ENCODE measurements around the gene INO80B. TPM values are rescaled to one million over a fixed set of nuclear protein-coding genes. Genes with fewer than 3 reads are reported as not detected.

The INO80B gene
- polyA plus RNA-seq, 2 of the 4 experiments (the other 2 are of a cell fraction) = 19.9 to 74.6 TPM

GRCh38 chr2:74491648-74492544 lies 37.0 kb downstream of the INO80B start:
- TF ChIP-seq E2F6 (IDR thresholded peaks at IDR 0.05; ENCODE audit: borderline replicate concordance, low read depth) (no peak), CHD2 (IDR thresholded peaks at IDR 0.05; ENCODE audit: low read length, partially characterized antibody) (no peak)
- no peak overlapping the region for H3K4me2 ChIP-seq
- FAIRE-seq (no peak), ATAC-seq (no peak), DNase-seq (ENCODE audit: low read depth in 1 of 2, low spot score in 1 of 2) (no peak)
- no peaks in the 10 kb centered on the region for H3K9me3 ChIP-seq
- ChIA-PET CTCF (interaction anchor here (1.0 to 15.5 kb wide), 7 partner anchors 5 to 95 kb away, joined by 3 to 184 read pairs (median 29); partner anchors contain the start of genes CCDC142, DQX1, LBX2 and TTC31), POLR2A (no interaction called here)
- WGBS (ENCODE audit: missing lambda C conversion rate) = 88% methylated on average over 12 of the region's 12 CpGs
- no peak overlapping the region for H3K4me3 ChIP-seq
- H3K27ac ChIP-seq = no peak overlapping the region
- H3K4me1 ChIP-seq = no peaks in the 10 kb centered on the region

- H3K27ac ChIP-seq = no peak overlapping the region
- POLR2A ChIA-PET = interaction anchor here (0.8 to 1.0 kb wide), 3 partner anchors 11 to 22 kb away, joined by 3 read pairs; no protein-coding TSS in a partner anchor
- ATAC-seq = no peak
- no peak overlapping the region for H3K4me3 ChIP-seq
- no peak for DNase-seq (ENCODE audit: low read depth in 1 of 2, low spot score in 1 of 2)
- TF ChIP-seq ZSCAN20 (CRISPR knock-in tag; IDR thresholded peaks at IDR 0.05) (no peak), RNF2 (IDR thresholded peaks at IDR 0.05; ENCODE audit: borderline replicate concordance, low read depth) (no peak), RARB (CRISPR knock-in tag; IDR thresholded peaks at IDR 0.05) (no peak), POLR2A (IDR thresholded peaks at IDR 0.05; ENCODE audit: low read length) (no peak), MYC (IDR thresholded peaks at IDR 0.05; ENCODE audit: borderline replicate concordance, low read length) (no peak), PBX3 (IDR thresholded peaks at IDR 0.05) (no peak), KDM1A (IDR thresholded peaks at IDR 0.05; ENCODE audit: low read depth) (no peak), HMGXB4 (CRISPR knock-in tag; IDR thresholded peaks at IDR 0.05; ENCODE audit: borderline replicate concordance) (no peak), RFX5 (IDR thresholded peaks at IDR 0.05) (no peak), PHF8 (IDR thresholded peaks at IDR 0.05; ENCODE audit: borderline replicate concordance, low read depth) (no peak), CBX2 (IDR thresholded peaks at IDR 0.05; ENCODE audit: borderline replicate concordance, low read depth) (no peak), ZC3H11A (IDR thresholded peaks at IDR 0.05) (no peak), TP53 (CRISPR knock-in tag; IDR thresholded peaks at IDR 0.05) (no peak), HOXB5 (CRISPR knock-in tag; IDR thresholded peaks at IDR 0.05) (no peak), HOXB13 (CRISPR knock-in tag; IDR thresholded peaks at IDR 0.05; ENCODE audit: low read depth) (no peak), NFE2L2 (conservative IDR thresholded peaks at IDR 0.05; ENCODE audit: low read length) (no peak), MAFK (IDR thresholded peaks at IDR 0.05; ENCODE audit: partially characterized antibody) (no peak)
- TF ChIP-seq, protein P1, sequence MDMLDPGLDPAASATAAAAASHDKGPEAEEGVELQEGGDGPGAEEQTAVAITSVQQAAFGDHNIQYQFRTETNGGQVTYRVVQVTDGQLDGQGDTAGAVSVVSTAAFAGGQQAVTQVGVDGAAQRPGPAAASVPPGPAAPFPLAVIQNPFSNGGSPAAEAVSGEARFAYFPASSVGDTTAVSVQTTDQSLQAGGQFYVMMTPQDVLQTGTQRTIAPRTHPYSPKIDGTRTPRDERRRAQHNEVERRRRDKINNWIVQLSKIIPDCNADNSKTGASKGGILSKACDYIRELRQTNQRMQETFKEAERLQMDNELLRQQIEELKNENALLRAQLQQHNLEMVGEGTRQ (IDR thresholded peaks at IDR 0.05) = no peak
- no peaks in the 10 kb centered on the region for H3K4me1 ChIP-seq
- H3K9me3 ChIP-seq = no peaks in the 10 kb centered on the region
- 86% methylated on average over 3 of the region's 3 CpGs for WGBS (ENCODE audit: missing lambda C conversion rate)
- H3K4me2 ChIP-seq = no peak overlapping the region
- FAIRE-seq = no peak
- CTCF ChIA-PET = interaction anchor here (1.4 to 15.5 kb wide), 6 partner anchors 4 to 96 kb away, joined by 7 to 184 read pairs (median 35); partner anchors contain the start of genes CCDC142, LBX2 and TTC31
These were observed 38.7 kb downstream of the INO80B start for GRCh38 chr2:74493546-74493945.
